DND-41 (cell line): Measurements from ENCODE around the gene HPCA.

ENCODE experiments used
- ATAC-seq: fragments of 200-7000 bp; cut with Tn5 transposase; 3 replicates; pipeline ENCODE4 v1.9.1; 2021; ENCODE audit warnings: low read depth; ENCODE audit not compliant: insufficient read depth
- DNase-seq: peaks from one replicate; pipeline ENCODE4 v3.0.0-alpha.2; 2020
- H2AFZ ChIP-seq: 2 replicates; pipeline ENCODE4 v1.6.0; 2012; ENCODE audit warnings: low read depth, low read length
- H3K27ac ChIP-seq: 2 replicates; pipeline ENCODE4 v1.5.1; 2012; ENCODE audit warnings: low read length, inconsistent platforms
- H3K27me3 ChIP-seq: fragments of 200-600 bp; sonication (generic); 2 replicates; pipeline ENCODE4 v1.6.0; 2012; ENCODE audit warnings: low read length, mild to moderate bottlenecking, inconsistent platforms; ENCODE audit not compliant: insufficient read depth, poor library complexity
- H3K36me3 ChIP-seq: 2 replicates; pipeline ENCODE4 v1.5.1; 2012; ENCODE audit warnings: low read length, inconsistent platforms; ENCODE audit not compliant: insufficient read depth
- H3K4me1 ChIP-seq: 2 replicates; pipeline ENCODE4 v1.5.1; 2012; ENCODE audit warnings: mild to moderate bottlenecking, low read length; ENCODE audit not compliant: insufficient read depth
- H3K4me2 ChIP-seq: 2 replicates; pipeline ENCODE4 v1.6.0; 2012; ENCODE audit warnings: mild to moderate bottlenecking, moderate library complexity, low read length, inconsistent platforms; ENCODE audit not compliant: insufficient read depth
- H3K4me3 ChIP-seq, 2 experiments: fragments of 200-600 bp in 1 of 2; shearing (Covaris generic) in 1 of 2; 2 replicates each; pipeline ENCODE4 v1.5.1; 2012 to 2016; ENCODE audit warnings: inconsistent platforms in 2 of 2, low read length in 2 of 2, mild to moderate bottlenecking in 2 of 2, low read depth in 1 of 2, moderate library complexity in 1 of 2
- H3K79me2 ChIP-seq: 2 replicates; pipeline ENCODE4 v1.6.0; 2012; ENCODE audit warnings: low read length, inconsistent platforms; ENCODE audit not compliant: insufficient read depth
- H3K9ac ChIP-seq: 2 replicates; pipeline ENCODE4 v1.6.0; 2012; ENCODE audit warnings: low read depth, mild to moderate bottlenecking, inconsistent platforms, low read length, moderate library complexity
- H3K9me3 ChIP-seq: 2 replicates; pipeline ENCODE4 v1.5.1; 2012; ENCODE audit warnings: low read length, moderate library complexity, mild to moderate bottlenecking, inconsistent platforms; ENCODE audit not compliant: insufficient read depth, severe bottlenecking
- H4K20me1 ChIP-seq: 2 replicates; pipeline ENCODE4 v1.6.0; 2012; ENCODE audit warnings: low read length; ENCODE audit not compliant: insufficient read depth
- CTCF ChIP-seq: IDR thresholded peaks from 2 replicates; pipeline ENCODE4 v1.5.1; 2012; ENCODE audit warnings: borderline replicate concordance, low read length, moderate library complexity, mild to moderate bottlenecking; ENCODE audit not compliant: poor library complexity, severe bottlenecking; ENCODE audit errors: extremely low read depth
- EZH2 ChIP-seq: IDR thresholded peaks from 3 replicates; pipeline ENCODE4 v1.6.1; 2012; ENCODE audit warnings: borderline replicate concordance, low read depth, mild to moderate bottlenecking, moderate library complexity, low read length, inconsistent platforms; ENCODE audit not compliant: severe bottlenecking

HPCA gene

GRCh38 chr1:32891241-32891570, 4.9 kb downstream of the HPCA start:
- Histone ChIP-seq H3K36me3 (no peaks in the 10 kb centered on the region), H2AFZ (no peak overlapping the region), H3K9me3 (no peaks in the 10 kb centered on the region), H3K79me2 (no peaks in the 10 kb centered on the region), H3K4me3 (no peak overlapping the region), H3K9ac (no peak overlapping the region), H3K27me3 (no peaks in the 10 kb centered on the region), H3K4me2 (no peak overlapping the region), H3K4me1 (no peaks in the 10 kb centered on the region), H3K27ac (no peak overlapping the region), H4K20me1 (no peaks in the 10 kb centered on the region; the same call in none of the 2 replicates)
- no peak for DNase-seq
- TF ChIP-seq EZH2 (no peak), CTCF (no peak)
- no peak for ATAC-seq

GRCh38 chr1:32891630-32892029, 5.3 kb downstream of the HPCA start:
- DNase-seq: no peak
- TF ChIP-seq CTCF (no peak), EZH2 (no peak)
- no peaks in the 10 kb centered on the region for H3K79me2 ChIP-seq
- H4K20me1 ChIP-seq: no peaks in the 10 kb centered on the region; the same call in none of the 2 replicates
- ATAC-seq: no peak
- no peak overlapping the region for H3K4me3 ChIP-seq
- no peaks in the 10 kb centered on the region for H3K27me3 ChIP-seq
- H3K9ac ChIP-seq: no peak overlapping the region
- no peak overlapping the region for H2AFZ ChIP-seq
- H3K4me2 ChIP-seq: no peak overlapping the region
- no peaks in the 10 kb centered on the region for H3K9me3 ChIP-seq
- no peak overlapping the region for H3K27ac ChIP-seq
- no peaks in the 10 kb centered on the region for H3K4me1 ChIP-seq
- H3K36me3 ChIP-seq: no peaks in the 10 kb centered on the region

- ATAC-seq: no peak
- H3K4me2 ChIP-seq: no peak overlapping the region
- no peak overlapping the region for H3K27ac ChIP-seq
- no peak for DNase-seq
- H3K4me3 ChIP-seq: no peak overlapping the region
- H3K27me3 ChIP-seq: no peaks in the 10 kb centered on the region
- H4K20me1 ChIP-seq: no peaks in the 10 kb centered on the region; the same call in none of the 2 replicates
- no peak for TF ChIP-seq EZH2
- TF ChIP-seq CTCF: no peak
- no peaks in the 10 kb centered on the region for H3K4me1 ChIP-seq
- no peaks in the 10 kb centered on the region for H3K36me3 ChIP-seq
- H3K79me2 ChIP-seq: no peaks in the 10 kb centered on the region
- H2AFZ ChIP-seq: no peak overlapping the region
- no peaks in the 10 kb centered on the region for H3K9me3 ChIP-seq
- H3K9ac ChIP-seq: no peak overlapping the region
Observed at GRCh38 chr1:32892368-32893197, 6.3 kb downstream of the HPCA start.
